GM12878 (cell line): ENCODE measurements around the gene DLG2.

Experiments
- BCL11A ChIP-seq: IDR thresholded peaks from 2 replicates; pipeline ENCODE4 v1.6.1; 2011; ENCODE audit warnings: low read depth, low read length
- MXI1 ChIP-seq: fragments of 150-350 bp; IDR thresholded peaks from 2 replicates; pipeline ENCODE4 v1.6.1; 2011; ENCODE audit warnings: low read depth, mild to moderate bottlenecking, inconsistent platforms, low read length, improper control_type of control experiment
- NFXL1 ChIP-seq: fragments of 450-650 bp; IDR thresholded peaks from 2 replicates; pipeline ENCODE4 v1.6.1; 2017; ENCODE audit warnings: antibody characterized with exemption, mild to moderate bottlenecking, borderline replicate concordance
- POLR2A ChIP-seq: IDR thresholded peaks from 2 replicates; pipeline ENCODE4 v1.6.1; 2011; ENCODE audit warnings: low read depth, mild to moderate bottlenecking, low read length
- POLR2AphosphoS5 ChIP-seq: IDR thresholded peaks from 2 replicates; pipeline ENCODE4 v1.6.1; 2011; ENCODE audit warnings: mild to moderate bottlenecking, low read length, inconsistent platforms
- REST ChIP-seq: IDR thresholded peaks from 2 replicates; pipeline ENCODE4 v1.6.1; 2012; ENCODE audit warnings: mild to moderate bottlenecking, low read depth, low read length
- TCF12 ChIP-seq: IDR thresholded peaks from 2 replicates; pipeline ENCODE4 v1.6.1; 2011; ENCODE audit warnings: low read depth, mild to moderate bottlenecking, low read length
- YY1 ChIP-seq: IDR thresholded peaks from 2 replicates; pipeline ENCODE4 v1.6.1; 2011; ENCODE audit warnings: low read depth, mild to moderate bottlenecking, low read length
- TF ChIP-seq, protein P1 (sequence below): fragments of 450-650 bp; IDR thresholded peaks from 2 replicates; pipeline ENCODE4 v1.6.1; 2016; ENCODE audit warnings: mild to moderate bottlenecking
- TF ChIP-seq, protein P2 (sequence below): fragments of 450-650 bp; IDR thresholded peaks from 2 replicates; pipeline ENCODE4 v1.6.1; 2017; ENCODE audit warnings: mild to moderate bottlenecking
- TF ChIP-seq, protein P3 (sequence below), 3 experiments: IDR thresholded peaks in 2 of 3; conservative IDR thresholded peaks in 1 of 3; 2 replicates each; pipeline ENCODE4 v1.5.1; 2011; ENCODE audit warnings: low read depth in 3 of 3, low read length in 3 of 3, mild to moderate bottlenecking in 3 of 3, control low read depth in 2 of 3, moderate library complexity in 2 of 3, inconsistent platforms in 1 of 3, mixed read lengths in 1 of 3; ENCODE audit not compliant: control insufficient read depth in 2 of 3, insufficient read depth in 1 of 3; ENCODE audit errors: extremely low read depth in 1 of 3
- TF ChIP-seq, protein P4 (sequence below): IDR thresholded peaks from 2 replicates; pipeline ENCODE4 v1.6.1; 2012; ENCODE audit warnings: low read length, inconsistent platforms

GRCh38 chr11:83508804-83509203 lies 2118.3 kb downstream of the DLG2 start:
- no peak for TF ChIP-seq REST
- TF ChIP-seq, protein P1, sequence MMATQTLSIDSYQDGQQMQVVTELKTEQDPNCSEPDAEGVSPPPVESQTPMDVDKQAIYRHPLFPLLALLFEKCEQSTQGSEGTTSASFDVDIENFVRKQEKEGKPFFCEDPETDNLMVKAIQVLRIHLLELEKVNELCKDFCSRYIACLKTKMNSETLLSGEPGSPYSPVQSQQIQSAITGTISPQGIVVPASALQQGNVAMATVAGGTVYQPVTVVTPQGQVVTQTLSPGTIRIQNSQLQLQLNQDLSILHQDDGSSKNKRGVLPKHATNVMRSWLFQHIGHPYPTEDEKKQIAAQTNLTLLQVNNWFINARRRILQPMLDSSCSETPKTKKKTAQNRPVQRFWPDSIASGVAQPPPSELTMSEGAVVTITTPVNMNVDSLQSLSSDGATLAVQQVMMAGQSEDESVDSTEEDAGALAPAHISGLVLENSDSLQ = no peak
- no peak for TF ChIP-seq MXI1
- no peak for TF ChIP-seq NFXL1
- TF ChIP-seq YY1 = no peak
- no peak for TF ChIP-seq POLR2AphosphoS5
- TF ChIP-seq TCF12 = no peak
- TF ChIP-seq, protein P2, sequence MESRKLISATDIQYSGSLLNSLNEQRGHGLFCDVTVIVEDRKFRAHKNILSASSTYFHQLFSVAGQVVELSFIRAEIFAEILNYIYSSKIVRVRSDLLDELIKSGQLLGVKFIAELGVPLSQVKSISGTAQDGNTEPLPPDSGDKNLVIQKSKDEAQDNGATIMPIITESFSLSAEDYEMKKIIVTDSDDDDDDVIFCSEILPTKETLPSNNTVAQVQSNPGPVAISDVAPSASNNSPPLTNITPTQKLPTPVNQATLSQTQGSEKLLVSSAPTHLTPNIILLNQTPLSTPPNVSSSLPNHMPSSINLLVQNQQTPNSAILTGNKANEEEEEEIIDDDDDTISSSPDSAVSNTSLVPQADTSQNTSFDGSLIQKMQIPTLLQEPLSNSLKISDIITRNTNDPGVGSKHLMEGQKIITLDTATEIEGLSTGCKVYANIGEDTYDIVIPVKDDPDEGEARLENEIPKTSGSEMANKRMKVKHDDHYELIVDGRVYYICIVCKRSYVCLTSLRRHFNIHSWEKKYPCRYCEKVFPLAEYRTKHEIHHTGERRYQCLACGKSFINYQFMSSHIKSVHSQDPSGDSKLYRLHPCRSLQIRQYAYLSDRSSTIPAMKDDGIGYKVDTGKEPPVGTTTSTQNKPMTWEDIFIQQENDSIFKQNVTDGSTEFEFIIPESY = no peak
- no peak for TF ChIP-seq POLR2A
- TF ChIP-seq, protein P3, sequence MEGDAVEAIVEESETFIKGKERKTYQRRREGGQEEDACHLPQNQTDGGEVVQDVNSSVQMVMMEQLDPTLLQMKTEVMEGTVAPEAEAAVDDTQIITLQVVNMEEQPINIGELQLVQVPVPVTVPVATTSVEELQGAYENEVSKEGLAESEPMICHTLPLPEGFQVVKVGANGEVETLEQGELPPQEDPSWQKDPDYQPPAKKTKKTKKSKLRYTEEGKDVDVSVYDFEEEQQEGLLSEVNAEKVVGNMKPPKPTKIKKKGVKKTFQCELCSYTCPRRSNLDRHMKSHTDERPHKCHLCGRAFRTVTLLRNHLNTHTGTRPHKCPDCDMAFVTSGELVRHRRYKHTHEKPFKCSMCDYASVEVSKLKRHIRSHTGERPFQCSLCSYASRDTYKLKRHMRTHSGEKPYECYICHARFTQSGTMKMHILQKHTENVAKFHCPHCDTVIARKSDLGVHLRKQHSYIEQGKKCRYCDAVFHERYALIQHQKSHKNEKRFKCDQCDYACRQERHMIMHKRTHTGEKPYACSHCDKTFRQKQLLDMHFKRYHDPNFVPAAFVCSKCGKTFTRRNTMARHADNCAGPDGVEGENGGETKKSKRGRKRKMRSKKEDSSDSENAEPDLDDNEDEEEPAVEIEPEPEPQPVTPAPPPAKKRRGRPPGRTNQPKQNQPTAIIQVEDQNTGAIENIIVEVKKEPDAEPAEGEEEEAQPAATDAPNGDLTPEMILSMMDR (IDR thresholded peaks at IDR 0.05 in 2 of 3, conservative IDR thresholded peaks at IDR 0.05 in 1 of 3; ENCODE audit: control insufficient read depth in 2 of 3, extremely low read depth in 1 of 3, insufficient read depth in 1 of 3, low read depth in 3 of 3, low read length in 3 of 3) = no peak
- no peak for TF ChIP-seq BCL11A
- TF ChIP-seq, protein P4, sequence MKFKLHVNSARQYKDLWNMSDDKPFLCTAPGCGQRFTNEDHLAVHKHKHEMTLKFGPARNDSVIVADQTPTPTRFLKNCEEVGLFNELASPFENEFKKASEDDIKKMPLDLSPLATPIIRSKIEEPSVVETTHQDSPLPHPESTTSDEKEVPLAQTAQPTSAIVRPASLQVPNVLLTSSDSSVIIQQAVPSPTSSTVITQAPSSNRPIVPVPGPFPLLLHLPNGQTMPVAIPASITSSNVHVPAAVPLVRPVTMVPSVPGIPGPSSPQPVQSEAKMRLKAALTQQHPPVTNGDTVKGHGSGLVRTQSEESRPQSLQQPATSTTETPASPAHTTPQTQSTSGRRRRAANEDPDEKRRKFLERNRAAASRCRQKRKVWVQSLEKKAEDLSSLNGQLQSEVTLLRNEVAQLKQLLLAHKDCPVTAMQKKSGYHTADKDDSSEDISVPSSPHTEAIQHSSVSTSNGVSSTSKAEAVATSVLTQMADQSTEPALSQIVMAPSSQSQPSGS = no peak
